HG03135 (cell line): Measurements from ENCODE around the gene PRKAR1B.
"Not testable (repeated sequence)": the region's sequence is repeated elsewhere in the genome, so short reads cannot be mapped to it uniquely, and the experiment has no call there.

Experiments used
- ATAC-seq: cut with Tn5 transposase; IDR thresholded peaks from one replicate; pipeline ENCODE4 v1.9.1; 2021; ENCODE audit warnings: mild to moderate bottlenecking, moderate library complexity; ENCODE audit not compliant: unreplicated experiment

PRKAR1B gene

GRCh38 chr7:651032-651728 is 75.9 kb downstream of the PRKAR1B start:
- ATAC-seq: no peak

GRCh38 chr7:650339-651031 is 76.6 kb downstream of the PRKAR1B start:
- ATAC-seq: no peak

- ATAC-seq: no peak
Observed at GRCh38 chr7:646951-647350, 80.1 kb downstream of the PRKAR1B start.

- ATAC-seq: no peak
Observed at GRCh38 chr7:646487-646886, 80.6 kb downstream of the PRKAR1B start.

- no peak for ATAC-seq
Observed at GRCh38 chr7:645606-646005, 81.5 kb downstream of the PRKAR1B start.

GRCh38 chr7:644381-645305 is 82.4 kb downstream of the PRKAR1B start:
- no peak for ATAC-seq

GRCh38 chr7:641966-642365 is 85.1 kb downstream of the PRKAR1B start:
- no peak for ATAC-seq

GRCh38 chr7:641269-641671 is 85.8 kb downstream of the PRKAR1B start:
- no peak for ATAC-seq

GRCh38 chr7:638256-639011 is 88.6 kb downstream of the PRKAR1B start:
- ATAC-seq: no peak

GRCh38 chr7:637826-638225 is 89.3 kb downstream of the PRKAR1B start:
- ATAC-seq: no peak

GRCh38 chr7:636396-636795 is 90.7 kb downstream of the PRKAR1B start:
- no peak for ATAC-seq

- not testable (repeated sequence) for ATAC-seq
Observed at GRCh38 chr7:635687-636382, 91.2 kb downstream of the PRKAR1B start.

- ATAC-seq: no peak
Observed at GRCh38 chr7:635227-635626, 91.9 kb downstream of the PRKAR1B start.

- no peak for ATAC-seq
Observed at GRCh38 chr7:633381-634018, 93.6 kb downstream of the PRKAR1B start.

GRCh38 chr7:632831-633210 is 94.3 kb downstream of the PRKAR1B start:
- ATAC-seq: no peak

GRCh38 chr7:631964-632830 is 94.9 kb downstream of the PRKAR1B start:
- ATAC-seq: no peak

- no peak for ATAC-seq
Observed at GRCh38 chr7:631291-631711, 95.8 kb downstream of the PRKAR1B start.

- no peak for ATAC-seq
Observed at GRCh38 chr7:630539-630938, 96.5 kb downstream of the PRKAR1B start.

- no peak for ATAC-seq
Observed at GRCh38 chr7:630111-630511, 97.0 kb downstream of the PRKAR1B start.
